OCI-LY1 (cell line): ENCODE measurements around the gene IGF1.

ENCODE experiments used
- H2AFZ ChIP-seq: fragments of 200-600 bp; sonication (generic), shearing (Covaris generic); 2 replicates; pipeline ENCODE4 v1.6.0; 2014; ENCODE audit warnings: antibody characterized with exemption, mild to moderate bottlenecking, low read length
- H3F3A ChIP-seq: fragments of 200-600 bp; sonication (generic), shearing (Covaris generic); 2 replicates; pipeline ENCODE4 v1.6.0; 2014; ENCODE audit warnings: mild to moderate bottlenecking, antibody characterized with exemption, low read length, moderate library complexity; ENCODE audit not compliant: insufficient read depth
- H3K27ac ChIP-seq: fragments of 200-600 bp; sonication (generic); 2 replicates; pipeline ENCODE4 v1.5.1; 2014; ENCODE audit warnings: low read length, mixed run types, mild to moderate bottlenecking, low read depth; ENCODE audit not compliant: poor library complexity, severe bottlenecking
- H3K27me3 ChIP-seq: fragments of 200-600 bp; sonication (generic); 2 replicates; pipeline ENCODE4 v1.6.0; 2014; ENCODE audit warnings: antibody characterized with exemption, mild to moderate bottlenecking, low read length, moderate library complexity; ENCODE audit not compliant: insufficient read depth
- H3K36me3 ChIP-seq: fragments of 200-600 bp; sonication (generic); 2 replicates; pipeline ENCODE4 v1.6.1; 2014; ENCODE audit warnings: mild to moderate bottlenecking, antibody characterized with exemption, low read length, moderate library complexity, mixed read lengths; ENCODE audit not compliant: insufficient read depth
- H3K4me1 ChIP-seq: fragments of 200-600 bp; sonication (generic); 2 replicates; pipeline ENCODE4 v1.5.1; 2014; ENCODE audit warnings: mild to moderate bottlenecking, low read length, moderate library complexity; ENCODE audit not compliant: insufficient read depth, severe bottlenecking
- H3K4me2 ChIP-seq: fragments of 200-600 bp; sonication (generic), shearing (Covaris generic); 2 replicates; pipeline ENCODE4 v1.6.1; 2014; ENCODE audit warnings: low read length
- H3K4me3 ChIP-seq: fragments of 200-600 bp; sonication (generic); 2 replicates; pipeline ENCODE4 v1.5.1; 2014; ENCODE audit warnings: low read length, low read depth, mild to moderate bottlenecking, mixed read lengths; ENCODE audit not compliant: poor library complexity, severe bottlenecking
- H3K79me2 ChIP-seq: fragments of 200-600 bp; shearing (Covaris generic); 2 replicates; pipeline ENCODE4 v1.6.1; 2016; ENCODE audit warnings: mixed run types, low read length, mixed read lengths; ENCODE audit not compliant: insufficient read depth
- H3K9ac ChIP-seq: fragments of 200-600 bp; sonication (generic), shearing (Covaris generic); 2 replicates; pipeline ENCODE4 v1.6.1; 2014; ENCODE audit warnings: mild to moderate bottlenecking, low read length, mixed read lengths
- H3K9me2 ChIP-seq: fragments of 200-600 bp; sonication (generic), shearing (Covaris generic); 2 replicates; pipeline ENCODE4 v1.6.1; 2014; ENCODE audit warnings: low read depth, mild to moderate bottlenecking, low read length, mixed read lengths
- H3K9me3 ChIP-seq: fragments of 200-600 bp; shearing (Covaris generic); 2 replicates; pipeline ENCODE4 v1.6.1; 2014; ENCODE audit warnings: low read length, mixed read lengths
- H4K20me1 ChIP-seq: fragments of 200-600 bp; sonication (generic), shearing (Covaris generic); 2 replicates; pipeline ENCODE4 v1.6.0; 2016; ENCODE audit warnings: mild to moderate bottlenecking, low read length; ENCODE audit not compliant: insufficient read depth
- EZH2 ChIP-seq: fragments of 200-600 bp; sonication (generic), shearing (Covaris generic); IDR thresholded peaks from 2 replicates; pipeline ENCODE4 v1.8.0; 2017; ENCODE audit warnings: borderline replicate concordance, mixed run types, mild to moderate bottlenecking, antibody characterized with exemption, low read length, moderate library complexity, mixed read lengths
- TF ChIP-seq, protein P1 (sequence below): fragments of 200-600 bp; sonication (generic), shearing (Covaris generic); IDR thresholded peaks from 2 replicates; pipeline ENCODE4 v1.5.1; 2017; ENCODE audit warnings: mild to moderate bottlenecking, antibody characterized with exemption, low read length, moderate library complexity, mixed read lengths

Gene IGF1

GRCh38 chr12:102376181-102376747 is 104.1 kb downstream of the IGF1 start:
- Histone ChIP-seq H3F3A (no peaks in the 10 kb centered on the region), H3K79me2 (no peaks in the 10 kb centered on the region), H3K9me3 (no peaks in the 10 kb centered on the region), H3K27ac (no peak overlapping the region), H4K20me1 (no peaks in the 10 kb centered on the region), H3K4me3 (no peak overlapping the region), H3K36me3 (no peaks in the 10 kb centered on the region), H2AFZ (no peak overlapping the region), H3K4me1 (no peaks in the 10 kb centered on the region), H3K9me2 (no peaks in the 10 kb centered on the region), H3K4me2 (no peak overlapping the region), H3K9ac (no peak overlapping the region), H3K27me3 (no peaks in the 10 kb centered on the region)
- TF ChIP-seq, protein P1, sequence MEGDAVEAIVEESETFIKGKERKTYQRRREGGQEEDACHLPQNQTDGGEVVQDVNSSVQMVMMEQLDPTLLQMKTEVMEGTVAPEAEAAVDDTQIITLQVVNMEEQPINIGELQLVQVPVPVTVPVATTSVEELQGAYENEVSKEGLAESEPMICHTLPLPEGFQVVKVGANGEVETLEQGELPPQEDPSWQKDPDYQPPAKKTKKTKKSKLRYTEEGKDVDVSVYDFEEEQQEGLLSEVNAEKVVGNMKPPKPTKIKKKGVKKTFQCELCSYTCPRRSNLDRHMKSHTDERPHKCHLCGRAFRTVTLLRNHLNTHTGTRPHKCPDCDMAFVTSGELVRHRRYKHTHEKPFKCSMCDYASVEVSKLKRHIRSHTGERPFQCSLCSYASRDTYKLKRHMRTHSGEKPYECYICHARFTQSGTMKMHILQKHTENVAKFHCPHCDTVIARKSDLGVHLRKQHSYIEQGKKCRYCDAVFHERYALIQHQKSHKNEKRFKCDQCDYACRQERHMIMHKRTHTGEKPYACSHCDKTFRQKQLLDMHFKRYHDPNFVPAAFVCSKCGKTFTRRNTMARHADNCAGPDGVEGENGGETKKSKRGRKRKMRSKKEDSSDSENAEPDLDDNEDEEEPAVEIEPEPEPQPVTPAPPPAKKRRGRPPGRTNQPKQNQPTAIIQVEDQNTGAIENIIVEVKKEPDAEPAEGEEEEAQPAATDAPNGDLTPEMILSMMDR, result no peak
- no peak for TF ChIP-seq EZH2

- no peaks in the 10 kb centered on the region for H3K9me2 ChIP-seq
- no peak overlapping the region for H2AFZ ChIP-seq
- no peaks in the 10 kb centered on the region for H3K27me3 ChIP-seq
- no peaks in the 10 kb centered on the region for H3K79me2 ChIP-seq
- no peak overlapping the region for H3K9ac ChIP-seq
- no peaks in the 10 kb centered on the region for H3F3A ChIP-seq
- no peak for TF ChIP-seq EZH2
- TF ChIP-seq, protein P1, result no peak
- H3K36me3 ChIP-seq, result no peaks in the 10 kb centered on the region
- H3K4me1 ChIP-seq, result no peaks in the 10 kb centered on the region
- no peak overlapping the region for H3K4me3 ChIP-seq
- H3K9me3 ChIP-seq, result no peaks in the 10 kb centered on the region
- no peak overlapping the region for H3K4me2 ChIP-seq
- H3K27ac ChIP-seq, result no peak overlapping the region
- no peaks in the 10 kb centered on the region for H4K20me1 ChIP-seq
These were observed 106.2 kb downstream of the IGF1 start for GRCh38 chr12:102374190-102374589.

DNA sequence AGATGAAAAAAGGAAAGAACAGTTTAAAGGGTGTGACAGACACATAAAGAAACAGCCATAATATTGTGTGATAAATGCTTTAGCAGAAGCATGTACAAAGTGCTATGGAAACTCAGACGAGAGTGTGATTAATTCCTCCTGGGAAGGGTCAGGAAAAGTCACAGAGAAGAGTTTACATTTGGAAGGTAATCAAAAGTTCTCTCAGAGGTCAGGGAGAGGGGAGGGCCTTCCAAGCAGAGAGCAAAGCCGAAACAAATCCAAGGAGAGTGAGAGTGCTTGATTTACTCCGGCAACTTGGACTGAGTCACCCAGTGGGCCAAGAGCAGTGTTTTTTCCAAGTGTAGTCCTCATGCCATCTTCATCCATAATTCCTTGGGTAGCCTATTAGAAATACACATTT is 108.3 kb downstream of the IGF1 start:
- Histone ChIP-seq H3K27ac (no peak overlapping the region), H3K4me2 (no peak overlapping the region), H3K9ac (no peak overlapping the region), H3K27me3 (no peaks in the 10 kb centered on the region), H2AFZ (no peak overlapping the region), H3K4me1 (no peaks in the 10 kb centered on the region), H3F3A (no peaks in the 10 kb centered on the region), H3K36me3 (no peaks in the 10 kb centered on the region), H3K9me3 (no peaks in the 10 kb centered on the region), H3K9me2 (no peaks in the 10 kb centered on the region), H3K4me3 (no peak overlapping the region), H4K20me1 (no peaks in the 10 kb centered on the region), H3K79me2 (no peaks in the 10 kb centered on the region)
- TF ChIP-seq EZH2, result no peak
- TF ChIP-seq, protein P1, result no peak
